Osteoblast (primary cell): Measurements from ENCODE around the gene S100A8. TPM values are rescaled to one million over a fixed set of nuclear protein-coding genes. Genes with fewer than 3 reads are reported as not detected.

Source experiments
- DNase-seq: peaks from one replicate; pipeline ENCODE4 v3.0.0; 2011; ENCODE audit warnings: low spot score, mixed read lengths; ENCODE audit not compliant: insufficient read length; ENCODE audit errors: missing footprints
- H2AFZ ChIP-seq: 2 replicates; pipeline ENCODE4 v1.6.0; 2011; ENCODE audit warnings: mild to moderate bottlenecking, low read length
- H3K27ac ChIP-seq: 2 replicates; pipeline ENCODE4 v1.5.1; 2011; ENCODE audit warnings: mild to moderate bottlenecking, low read depth, low read length, moderate library complexity
- H3K27me3 ChIP-seq: 2 replicates; pipeline ENCODE4 v1.6.0; 2012; ENCODE audit warnings: mild to moderate bottlenecking, control low read depth, inconsistent platforms, low read length, moderate library complexity; ENCODE audit not compliant: insufficient read depth
- H3K36me3 ChIP-seq: 2 replicates; pipeline ENCODE4 v1.5.1; 2011; ENCODE audit warnings: mild to moderate bottlenecking, low read length, control low read depth, moderate library complexity; ENCODE audit not compliant: insufficient read depth
- H3K4me1 ChIP-seq: 2 replicates; pipeline ENCODE4 v1.5.1; 2011; ENCODE audit warnings: mild to moderate bottlenecking, low read length, control low read depth, moderate library complexity; ENCODE audit not compliant: insufficient read depth
- H3K4me2 ChIP-seq: 2 replicates; pipeline ENCODE4 v1.6.0; 2011; ENCODE audit warnings: mild to moderate bottlenecking, low read length; ENCODE audit not compliant: insufficient read depth
- H3K4me3 ChIP-seq: fragments of 200-600 bp; sonication (generic); 3 replicates; pipeline ENCODE4 v1.5.1; 2012; ENCODE audit warnings: mild to moderate bottlenecking, low read length, inconsistent platforms; ENCODE audit not compliant: insufficient read depth
- H3K79me2 ChIP-seq: 2 replicates; pipeline ENCODE4 v1.6.0; 2012; ENCODE audit warnings: mild to moderate bottlenecking, low read length, control low read depth, inconsistent platforms; ENCODE audit not compliant: insufficient read depth
- H3K9me3 ChIP-seq: 2 replicates; pipeline ENCODE4 v1.5.1; 2011; ENCODE audit warnings: low read depth, low read length, control low read depth
- H4K20me1 ChIP-seq: 2 replicates; pipeline ENCODE4 v1.6.0; 2012; ENCODE audit warnings: mild to moderate bottlenecking, low read length, control low read depth; ENCODE audit not compliant: insufficient read depth
- CTCF ChIP-seq: IDR thresholded peaks from 2 replicates; pipeline ENCODE4 v1.5.1; 2011; ENCODE audit warnings: mild to moderate bottlenecking, low read depth, low read length, moderate library complexity; ENCODE audit errors: extremely low read depth
- small RNA-seq: library from RNA; depleted of rRNA; stranded (forward); fragments of <200 nt; gene quantifications from one replicate; pipeline ENCODE3, GENCODE V24; 2012
- total RNA-seq: library from RNA; depleted of rRNA; stranded (reverse); fragments of >200 nt; gene quantifications from 2 replicates; pipeline ENCODE4 v1.2.3, GENCODE V29; 2012

Gene S100A8
- total RNA-seq, 1 donor, result not detected

GRCh38 chr1:153342178-153342577 lies 48.7 kb downstream of the S100A8 start:
- H3K79me2 ChIP-seq, result no peaks in the 10 kb centered on the region
- H3K36me3 ChIP-seq, result no peaks in the 10 kb centered on the region
- no peak for TF ChIP-seq CTCF
- no peak overlapping the region for H3K4me3 ChIP-seq
- H3K9me3 ChIP-seq, result no peaks in the 10 kb centered on the region
- no peaks in the 10 kb centered on the region for H3K4me1 ChIP-seq
- no peak overlapping the region for H3K27ac ChIP-seq
- H2AFZ ChIP-seq, result no peak overlapping the region
- no peaks in the 10 kb centered on the region for H4K20me1 ChIP-seq
- peaks cover 15% of the 10 kb centered on the region for H3K27me3 ChIP-seq
- DNase-seq, result no peak
- no peak overlapping the region for H3K4me2 ChIP-seq

GRCh38 chr1:153341431-153341934 lies 49.4 kb downstream of the S100A8 start:
- Histone ChIP-seq H3K27me3 (peaks cover 12% of the 10 kb centered on the region), H3K9me3 (no peaks in the 10 kb centered on the region), H2AFZ (no peak overlapping the region), H3K36me3 (no peaks in the 10 kb centered on the region), H3K4me2 (no peak overlapping the region), H3K79me2 (no peaks in the 10 kb centered on the region), H3K4me3 (no peak overlapping the region), H3K4me1 (no peaks in the 10 kb centered on the region), H3K27ac (no peak overlapping the region), H4K20me1 (no peaks in the 10 kb centered on the region)
- no peak for TF ChIP-seq CTCF
- no peak for DNase-seq

GRCh38 chr1:153340356-153340755 lies 50.5 kb downstream of the S100A8 start:
- Histone ChIP-seq H3K27ac (no peak overlapping the region), H3K4me3 (no peak overlapping the region), H2AFZ (no peak overlapping the region), H3K4me2 (no peak overlapping the region), H3K9me3 (no peaks in the 10 kb centered on the region), H4K20me1 (no peaks in the 10 kb centered on the region), H3K4me1 (no peaks in the 10 kb centered on the region), H3K79me2 (no peaks in the 10 kb centered on the region), H3K27me3 (peaks cover 5% of the 10 kb centered on the region), H3K36me3 (no peaks in the 10 kb centered on the region)
- DNase-seq, result no peak
- no peak for TF ChIP-seq CTCF

Small RNA genes within 50 kb of the gene (small RNA-seq; reads per million reads assigned to genes)
- not detected for gene S100A15A

Other genes with a start within 250 kb of the S100A8 start
- gene SPRR2G, start 240.2 kb downstream of the S100A8 start, total RNA-seq, result not detected in 2 replicates
- not detected in 2 replicates for gene LELP1, start 187.6 kb downstream of the S100A8 start, total RNA-seq
- gene PRR9, start 173.5 kb downstream of the S100A8 start, total RNA-seq, result not detected in 2 replicates
- gene LORICRIN, start 131.4 kb downstream of the S100A8 start, total RNA-seq, result not detected in 2 replicates
- gene PGLYRP3, start 78.1 kb downstream of the S100A8 start, total RNA-seq, result not detected in 2 replicates
- gene PGLYRP4, start 42.2 kb downstream of the S100A8 start, total RNA-seq, result not detected in 2 replicates
- gene S100A9, start 33.2 kb downstream of the S100A8 start, total RNA-seq, result 0.36 and 0.59 TPM in 2 replicates
- not detected in 2 replicates for gene S100A12, start 15.5 kb downstream of the S100A8 start, total RNA-seq
- not detected in 2 replicates for gene S100A7A, start 25.4 kb upstream of the S100A8 start, total RNA-seq
- not detected in 2 replicates for gene S100A7, start 69.6 kb upstream of the S100A8 start, total RNA-seq
- 1,187 and 1,317 TPM in 2 replicates for gene S100A6, start 144.9 kb upstream of the S100A8 start, total RNA-seq
- gene S100A5, start 149.9 kb upstream of the S100A8 start, total RNA-seq, result not detected in 2 replicates
- 21.5 and 63.0 TPM in 2 replicates for gene S100A4, start 154.7 kb upstream of the S100A8 start, total RNA-seq
- gene S100A3, start 158.2 kb upstream of the S100A8 start, total RNA-seq, result 4.4 and 7.6 TPM in 2 replicates
- 1.8 and 2.1 TPM in 2 replicates for gene S100A2, start 174.8 kb upstream of the S100A8 start, total RNA-seq
- gene S100A16, start 222.1 kb upstream of the S100A8 start, total RNA-seq, result 160 and 190 TPM in 2 replicates
- 0.36 TPM in 1 of 2 replicates, not detected in the other for gene S100A14, start 225.3 kb upstream of the S100A8 start, total RNA-seq
- 121 and 165 TPM in 2 replicates for gene S100A13, start 236.4 kb upstream of the S100A8 start, total RNA-seq
- gene S100A1, start 237.4 kb upstream of the S100A8 start, total RNA-seq, result 0.29 TPM in 1 of 2 replicates, not detected in the other
- 38.9 and 40.9 TPM in 2 replicates for gene CHTOP, start 243.0 kb upstream of the S100A8 start, total RNA-seq